Ishikawa (cell line): ENCODE measurements around the gene SH3PXD2A.

ENCODE experiments used
- CEBPB ChIP-seq: IDR thresholded peaks from 2 replicates; pipeline ENCODE4 v1.6.1; 2012
- CREB1 ChIP-seq: IDR thresholded peaks from 2 replicates; pipeline ENCODE4 v1.6.1; 2012; ENCODE audit warnings: low read depth
- EGR1 ChIP-seq: IDR thresholded peaks from 2 replicates; pipeline ENCODE4 v1.6.1; 2012
- EP300 ChIP-seq: IDR thresholded peaks from 2 replicates; pipeline ENCODE4 v1.6.1; 2012; ENCODE audit warnings: borderline replicate concordance
- FOXM1 ChIP-seq: IDR thresholded peaks from 2 replicates; pipeline ENCODE4 v1.6.1; 2012; ENCODE audit warnings: low read depth, borderline replicate concordance
- NFIC ChIP-seq: IDR thresholded peaks from 2 replicates; pipeline ENCODE4 v1.6.1; 2012
- RAD21 ChIP-seq: IDR thresholded peaks from 2 replicates; pipeline ENCODE4 v1.6.1; 2012; ENCODE audit warnings: low read depth
- REST ChIP-seq: IDR thresholded peaks from 2 replicates; pipeline ENCODE4 v1.6.1; 2012; ENCODE audit warnings: low read depth, mild to moderate bottlenecking
- TAF1 ChIP-seq: IDR thresholded peaks from 2 replicates; pipeline ENCODE4 v1.6.1; 2012; ENCODE audit warnings: low read depth, mild to moderate bottlenecking
- TCF12 ChIP-seq: IDR thresholded peaks from 2 replicates; pipeline ENCODE4 v1.6.1; 2012; ENCODE audit warnings: low read depth
- TEAD4 ChIP-seq: IDR thresholded peaks from 2 replicates; pipeline ENCODE4 v1.6.1; 2012
- USF1 ChIP-seq: IDR thresholded peaks from 2 replicates; pipeline ENCODE4 v1.6.1; 2012
- YY1 ChIP-seq: IDR thresholded peaks from 2 replicates; pipeline ENCODE4 v1.6.1; 2012; ENCODE audit warnings: low read depth
- ZBTB7A ChIP-seq: IDR thresholded peaks from 2 replicates; pipeline ENCODE4 v1.6.1; 2012; ENCODE audit warnings: low read depth
- TF ChIP-seq, protein P1 (sequence below): IDR thresholded peaks from 2 replicates; pipeline ENCODE4 v1.6.1; 2012

SH3PXD2A gene

GRCh38 chr10:103822800-103823199 lies 32.6 kb downstream of the SH3PXD2A start:
- TF ChIP-seq TCF12 (no peak), EGR1 (no peak), TAF1 (no peak), TEAD4 (no peak)

DNA sequence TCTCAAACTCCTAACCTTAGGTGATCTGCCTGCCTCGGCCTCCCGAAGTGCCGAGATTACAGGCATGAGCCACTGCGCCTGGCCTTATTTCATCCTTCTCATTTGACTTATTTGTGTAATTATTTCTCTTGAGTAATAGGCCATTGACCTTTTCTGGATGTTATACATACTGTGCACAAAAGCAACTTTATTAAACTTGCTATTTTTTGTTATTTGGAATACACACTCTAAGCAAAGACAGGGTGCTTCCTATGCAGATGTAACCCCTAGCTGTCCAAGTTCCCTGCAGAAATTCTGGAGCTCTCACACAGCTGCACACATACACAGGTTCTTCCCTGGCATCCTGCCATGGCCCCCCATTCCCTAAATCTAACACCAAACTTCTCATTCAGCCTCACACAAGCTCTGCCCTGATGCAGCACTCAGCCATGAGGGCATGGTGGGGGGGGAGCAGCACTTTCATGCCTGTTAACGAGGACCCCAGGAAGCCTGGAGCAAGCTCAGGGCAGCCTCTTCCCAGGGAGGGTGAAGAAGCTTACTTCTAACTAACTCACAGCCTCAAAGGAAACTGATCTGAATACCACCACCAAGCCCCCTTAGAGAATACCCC lies 33.2 kb downstream of the SH3PXD2A start:
- TF ChIP-seq EP300, result no peak
- TF ChIP-seq FOXM1, result no peak
- TF ChIP-seq RAD21, result no peak
- TF ChIP-seq, protein P1, sequence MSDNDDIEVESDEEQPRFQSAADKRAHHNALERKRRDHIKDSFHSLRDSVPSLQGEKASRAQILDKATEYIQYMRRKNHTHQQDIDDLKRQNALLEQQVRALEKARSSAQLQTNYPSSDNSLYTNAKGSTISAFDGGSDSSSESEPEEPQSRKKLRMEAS, result no peak
- no peak for TF ChIP-seq REST
- no peak for TF ChIP-seq NFIC
- TF ChIP-seq TCF12, result no peak
- no peak for TF ChIP-seq CREB1
- no peak for TF ChIP-seq YY1
- TF ChIP-seq TAF1, result no peak
- TF ChIP-seq ZBTB7A, result no peak

GRCh38 chr10:103820101-103821062 lies 35.0 kb downstream of the SH3PXD2A start:
- TF ChIP-seq USF1, result no peak
- no peak for TF ChIP-seq YY1
- TF ChIP-seq FOXM1, result no peak
- no peak for TF ChIP-seq TEAD4
- no peak for TF ChIP-seq TCF12
- no peak for TF ChIP-seq RAD21
- no peak for TF ChIP-seq TAF1
- TF ChIP-seq REST, result no peak
- TF ChIP-seq, protein P1, result no peak
- no peak for TF ChIP-seq CREB1
- TF ChIP-seq CEBPB, result no peak
- no peak for TF ChIP-seq EGR1
- TF ChIP-seq ZBTB7A, result peak; percentile 24; the same call in 1 of the 2 replicates
- TF ChIP-seq NFIC, result peak; percentile 56; the same call in 1 of the 2 replicates
- no peak for TF ChIP-seq EP300

DNA sequence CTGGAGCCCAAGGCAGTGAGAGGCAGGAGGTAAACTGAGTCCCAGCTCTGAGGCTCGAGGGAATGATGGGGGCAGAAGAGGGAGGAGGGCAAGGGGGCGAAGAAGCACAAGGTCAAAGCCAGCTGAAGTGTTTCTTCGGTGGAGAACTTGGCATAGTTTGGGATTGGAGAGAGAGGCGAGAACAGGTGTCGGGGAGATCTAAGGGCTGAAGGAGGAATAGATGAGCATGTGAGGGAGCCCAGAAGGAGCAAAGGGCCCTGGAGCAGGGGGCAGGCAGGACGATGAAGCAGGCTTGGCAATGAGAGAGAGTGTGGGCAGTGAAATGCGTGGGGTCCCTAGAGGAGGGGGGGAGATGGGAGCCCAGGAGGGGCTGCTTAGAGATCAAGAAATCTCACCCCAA lies 35.9 kb downstream of the SH3PXD2A start:
- no peak for TF ChIP-seq REST
- TF ChIP-seq YY1, result no peak
- no peak for TF ChIP-seq EP300
- no peak for TF ChIP-seq USF1
- TF ChIP-seq TAF1, result no peak
- TF ChIP-seq TEAD4, result no peak
- TF ChIP-seq FOXM1, result no peak
- TF ChIP-seq, protein P1, result no peak
- no peak for TF ChIP-seq CREB1
- no peak for TF ChIP-seq ZBTB7A
- no peak for TF ChIP-seq CEBPB
- TF ChIP-seq RAD21, result no peak
- no peak for TF ChIP-seq EGR1
- TF ChIP-seq NFIC, result no peak
- TF ChIP-seq TCF12, result no peak
